Measurements from ENCODE around the gene WDR87.
"Not testable (repeated sequence)": the region's sequence is repeated elsewhere in the genome, so short reads cannot be mapped to it uniquely, and the experiment has no call there.

The WDR87 gene

DNA sequence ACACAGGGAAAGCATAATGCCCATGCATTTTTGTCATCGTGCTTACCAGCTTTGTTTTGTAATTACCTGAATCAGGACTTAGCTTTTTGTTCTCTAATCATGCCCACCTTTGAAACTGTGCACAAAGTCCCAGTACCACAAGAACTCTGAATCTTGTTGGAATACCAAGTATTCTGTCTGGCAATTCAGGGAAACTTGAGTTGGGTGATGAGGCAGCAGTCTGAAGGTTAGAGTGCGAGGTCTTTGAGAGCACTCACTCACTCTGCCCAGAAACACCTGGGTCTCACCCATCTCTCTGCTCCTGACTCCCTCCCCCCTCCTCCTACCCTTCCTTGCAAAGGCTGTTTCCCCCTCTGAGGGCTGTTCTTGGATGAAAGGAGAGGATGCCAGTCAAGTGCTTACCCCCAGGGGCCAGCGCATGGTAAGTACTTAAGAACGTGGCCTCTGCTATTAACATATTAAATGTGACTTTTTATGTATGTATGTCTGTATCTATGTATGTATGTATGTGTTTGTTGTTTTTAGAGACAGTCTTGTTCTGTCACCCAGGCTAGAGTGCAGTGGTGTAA lies 23.0 kb upstream of the WDR87 start:
- no peak for DNase-seq

DNA sequence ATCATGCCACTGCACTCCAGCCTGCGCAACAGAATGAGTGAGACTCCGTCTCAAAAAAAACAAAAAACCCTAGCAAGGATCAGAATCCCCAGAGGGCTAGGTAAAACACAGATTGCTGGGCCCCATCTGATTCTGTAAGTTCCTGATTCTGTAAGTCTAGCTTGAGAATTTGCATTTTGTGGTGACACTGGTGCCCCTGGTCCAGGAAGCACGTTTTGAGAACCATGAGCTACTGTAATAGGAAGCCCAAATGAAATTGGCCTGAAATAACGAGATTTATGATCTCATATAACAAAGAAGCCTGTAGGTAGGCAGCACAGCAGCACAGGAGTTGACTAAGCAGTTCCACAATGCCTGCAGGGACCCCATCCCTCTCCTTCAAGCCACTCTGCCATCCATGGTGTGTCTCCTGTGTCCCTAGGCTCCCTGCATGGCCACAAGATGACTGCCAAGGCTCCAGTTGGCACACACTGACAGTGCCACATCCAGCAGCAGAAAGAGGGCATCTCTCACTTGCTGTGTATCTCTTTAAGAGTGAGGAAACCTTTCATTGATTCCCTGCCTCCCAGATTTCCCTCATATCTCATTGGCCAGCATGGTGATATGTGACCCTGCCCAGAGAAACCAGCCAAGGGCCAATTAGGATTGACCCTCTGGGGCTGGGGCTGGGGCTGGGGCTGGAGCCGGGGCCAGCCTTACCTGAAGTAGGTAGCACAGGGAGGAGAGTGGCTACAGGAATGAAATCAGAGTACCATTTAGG lies 22.3 kb upstream of the WDR87 start:
- no peak for DNase-seq

DNA sequence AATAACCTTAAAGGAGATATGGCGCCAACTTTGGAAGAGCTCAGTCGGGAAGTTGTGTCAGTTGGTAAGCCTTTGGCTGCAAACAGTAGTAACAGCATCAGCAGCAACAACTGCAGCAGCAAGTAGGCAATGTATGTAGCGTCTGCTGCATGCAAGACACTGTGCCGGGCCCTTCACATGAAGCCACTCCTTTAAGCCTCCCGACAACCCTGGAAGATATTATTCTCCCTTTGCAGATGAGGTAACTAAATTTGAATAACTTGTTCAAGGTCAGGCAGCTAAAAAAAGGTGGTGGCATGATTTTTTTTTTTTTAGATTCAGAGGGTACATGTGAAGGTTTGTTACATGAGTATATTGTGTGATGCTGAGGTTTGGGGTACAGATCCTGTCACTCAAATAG lies 20.3 kb upstream of the WDR87 start:
- DNase-seq, result no peak

DNA sequence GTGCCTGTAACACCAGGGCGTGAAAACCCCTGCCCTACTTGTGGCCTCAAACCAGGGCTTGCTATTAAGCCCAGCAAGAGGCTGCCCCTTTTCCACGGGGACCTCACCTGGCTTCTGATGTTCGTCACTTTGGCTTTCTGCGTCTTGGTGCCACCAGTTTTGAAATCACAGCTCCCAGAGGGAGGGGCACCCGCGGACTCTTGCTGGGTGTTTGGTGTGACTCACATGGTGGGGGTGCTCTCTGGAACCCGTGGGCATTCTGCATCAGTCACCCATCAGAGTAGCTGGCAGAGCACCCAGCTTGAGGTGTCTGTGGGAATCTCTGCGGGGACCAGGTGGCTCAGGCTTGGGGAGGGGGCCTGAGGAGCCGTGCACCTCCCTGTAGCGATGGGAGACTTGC lies 19.9 kb upstream of the WDR87 start:
- no peak for DNase-seq

DNA sequence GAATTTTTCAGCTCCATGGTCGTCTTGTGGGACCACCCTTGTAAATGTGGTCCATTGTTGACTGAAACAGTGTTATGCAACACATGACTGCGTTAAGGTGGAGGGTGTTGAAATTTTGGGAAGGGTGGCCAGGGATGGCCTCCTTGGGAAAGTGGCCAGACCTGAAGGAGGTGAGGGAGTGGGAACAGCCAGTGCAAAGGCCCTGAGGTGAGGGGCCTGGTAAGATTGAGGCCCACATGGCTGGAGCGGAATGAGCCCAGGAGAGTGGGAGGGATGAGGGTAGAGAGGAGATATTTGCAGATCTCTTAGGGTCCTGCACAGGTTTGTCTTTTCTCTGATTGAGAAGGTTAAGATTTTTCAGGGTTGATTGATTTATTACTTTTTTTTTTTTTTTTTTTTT lies 18.8 kb upstream of the WDR87 start:
- no peak for DNase-seq

DNA sequence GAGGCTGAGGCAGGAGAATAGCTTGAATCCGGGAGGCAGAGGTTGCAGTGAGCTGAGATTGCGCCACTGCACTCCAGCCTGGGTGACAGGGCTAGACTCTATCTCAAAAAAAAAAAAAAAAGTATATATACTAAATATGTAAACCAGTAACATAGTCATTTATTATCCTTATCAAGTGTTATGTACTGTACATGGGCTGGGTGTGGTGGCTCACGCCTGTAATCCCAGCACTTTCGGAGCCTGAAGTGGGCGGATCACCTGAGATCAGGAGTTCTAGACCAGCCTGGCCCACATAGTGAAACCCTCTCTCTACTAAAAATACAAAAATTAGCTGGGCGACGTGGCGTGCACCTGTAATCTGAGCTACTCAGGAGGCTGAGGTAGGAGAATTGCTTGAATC lies 18.2 kb upstream of the WDR87 start:
- not testable (repeated sequence) for DNase-seq

DNA sequence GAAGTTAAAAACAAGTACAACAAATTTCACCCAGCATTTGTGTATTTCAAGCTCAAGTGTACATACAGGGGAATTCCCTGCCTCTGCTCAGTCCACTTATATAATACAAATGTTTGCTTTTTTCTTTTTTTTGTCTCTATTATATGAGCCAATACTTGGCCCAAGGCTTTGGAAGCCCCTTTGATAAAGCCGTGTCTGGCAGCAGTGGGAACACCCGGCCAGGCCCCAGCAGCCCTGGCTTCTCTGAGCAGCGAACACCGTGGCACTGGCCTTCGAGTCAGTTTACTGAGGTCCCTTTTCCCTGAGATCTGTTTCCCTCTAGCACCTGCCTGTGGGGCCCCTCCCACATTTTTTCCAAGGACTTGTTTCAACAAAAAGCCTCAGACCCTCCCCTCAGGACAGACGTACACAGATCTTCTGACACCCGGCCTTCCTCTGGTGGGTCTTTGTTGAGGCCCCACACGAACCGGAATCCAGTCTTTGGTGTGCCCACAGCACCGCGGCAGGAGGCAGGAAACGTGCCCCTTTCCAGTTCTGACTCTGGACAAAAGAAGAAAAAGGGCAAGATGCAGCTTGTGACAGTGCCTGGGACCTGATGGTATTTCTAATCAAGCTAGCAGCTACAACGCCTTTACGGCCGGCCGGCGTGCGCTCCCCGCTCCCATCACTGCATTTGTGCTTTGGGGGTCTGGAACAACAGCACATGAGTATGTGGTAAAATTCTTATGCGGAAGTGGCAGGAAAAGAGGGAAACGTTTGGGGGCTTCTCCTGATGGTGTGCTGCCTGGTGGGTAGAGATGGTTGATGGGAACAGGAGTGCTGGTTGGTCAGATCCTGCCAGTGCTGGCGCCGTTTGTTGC lies 14.4 kb upstream of the WDR87 start:
- DNase-seq, result no peak

DNA sequence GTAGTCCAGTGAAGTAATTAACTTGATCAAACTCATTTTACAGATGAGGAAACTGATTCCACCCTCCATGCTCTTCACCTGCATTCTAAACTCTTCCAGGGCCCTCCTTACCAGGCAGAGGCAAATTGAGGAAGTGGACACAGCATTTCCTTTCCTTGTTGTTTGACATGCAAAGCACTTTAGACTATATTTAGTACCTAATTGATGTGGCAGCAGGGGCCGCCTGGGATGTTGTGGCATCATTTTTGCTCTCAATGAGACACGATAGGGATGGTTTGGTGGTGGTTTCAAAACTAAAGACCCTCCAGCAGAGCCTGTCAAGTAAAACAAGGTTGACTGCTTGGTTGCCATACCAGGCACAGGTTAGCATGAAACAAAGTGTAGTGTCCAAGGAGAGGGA lies 8.5 kb upstream of the WDR87 start:
- DNase-seq, result no peak

DNA sequence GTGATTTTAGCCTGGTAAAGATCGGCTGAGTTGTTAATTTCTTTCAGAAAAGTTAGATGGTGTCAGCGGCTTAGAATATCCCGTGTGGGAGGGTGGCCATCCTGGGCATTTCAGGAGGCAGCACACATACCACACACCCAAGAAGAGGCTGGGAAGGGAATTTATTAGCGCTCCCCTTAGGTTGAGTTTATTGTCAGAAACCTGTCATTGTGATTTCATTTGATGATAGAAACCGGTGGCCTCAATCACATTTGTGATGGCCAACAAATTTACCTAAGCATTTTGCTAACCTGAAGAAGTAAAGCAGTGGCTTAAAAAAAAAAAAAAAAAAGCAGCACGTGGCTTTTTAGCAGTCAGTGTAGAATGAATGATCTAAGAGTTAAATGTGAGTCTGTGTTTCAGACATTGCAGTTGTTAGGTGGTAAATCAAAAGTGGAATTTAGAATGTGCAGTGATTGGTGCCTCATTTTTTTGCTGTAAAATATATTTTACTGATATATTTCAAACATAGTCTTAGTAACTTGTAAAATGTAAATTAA lies 3.3 kb upstream of the WDR87 start:
- no peak for DNase-seq

DNA sequence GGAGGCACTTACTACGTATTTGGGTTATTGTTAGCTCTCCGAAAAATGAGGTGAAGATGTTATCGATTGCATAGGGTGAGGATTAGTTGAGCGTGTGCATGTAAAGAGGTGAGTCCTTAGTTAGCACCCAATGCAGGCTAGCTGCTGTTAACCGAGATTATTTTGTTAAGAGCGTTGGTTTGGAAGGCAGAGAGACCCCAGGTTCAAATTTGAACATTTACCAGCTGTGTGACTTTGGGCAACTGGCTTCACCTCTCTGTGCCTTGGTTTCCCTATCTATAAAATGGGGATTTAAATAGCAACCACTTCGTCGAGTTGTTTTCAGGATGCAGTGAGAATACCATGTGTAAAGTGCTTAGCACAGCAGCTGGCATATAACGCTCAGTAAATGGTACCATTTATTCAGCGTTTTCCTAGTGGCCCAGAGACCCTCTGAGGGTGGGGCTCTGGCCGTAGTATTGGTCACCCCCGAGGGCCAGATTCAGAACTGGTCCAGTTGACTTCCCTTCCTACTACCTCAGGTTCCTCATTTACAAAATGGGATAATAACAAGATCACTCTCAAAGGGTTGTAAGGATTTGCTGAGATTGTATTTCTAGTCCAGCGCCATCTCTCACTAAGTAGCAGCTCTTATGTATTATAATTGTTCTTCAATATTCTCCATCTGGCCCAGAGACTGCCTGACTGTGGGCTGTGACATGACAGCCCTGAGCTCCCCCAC lies 1.5 kb upstream of the WDR87 start:
- DNase-seq, result no peak

DNA sequence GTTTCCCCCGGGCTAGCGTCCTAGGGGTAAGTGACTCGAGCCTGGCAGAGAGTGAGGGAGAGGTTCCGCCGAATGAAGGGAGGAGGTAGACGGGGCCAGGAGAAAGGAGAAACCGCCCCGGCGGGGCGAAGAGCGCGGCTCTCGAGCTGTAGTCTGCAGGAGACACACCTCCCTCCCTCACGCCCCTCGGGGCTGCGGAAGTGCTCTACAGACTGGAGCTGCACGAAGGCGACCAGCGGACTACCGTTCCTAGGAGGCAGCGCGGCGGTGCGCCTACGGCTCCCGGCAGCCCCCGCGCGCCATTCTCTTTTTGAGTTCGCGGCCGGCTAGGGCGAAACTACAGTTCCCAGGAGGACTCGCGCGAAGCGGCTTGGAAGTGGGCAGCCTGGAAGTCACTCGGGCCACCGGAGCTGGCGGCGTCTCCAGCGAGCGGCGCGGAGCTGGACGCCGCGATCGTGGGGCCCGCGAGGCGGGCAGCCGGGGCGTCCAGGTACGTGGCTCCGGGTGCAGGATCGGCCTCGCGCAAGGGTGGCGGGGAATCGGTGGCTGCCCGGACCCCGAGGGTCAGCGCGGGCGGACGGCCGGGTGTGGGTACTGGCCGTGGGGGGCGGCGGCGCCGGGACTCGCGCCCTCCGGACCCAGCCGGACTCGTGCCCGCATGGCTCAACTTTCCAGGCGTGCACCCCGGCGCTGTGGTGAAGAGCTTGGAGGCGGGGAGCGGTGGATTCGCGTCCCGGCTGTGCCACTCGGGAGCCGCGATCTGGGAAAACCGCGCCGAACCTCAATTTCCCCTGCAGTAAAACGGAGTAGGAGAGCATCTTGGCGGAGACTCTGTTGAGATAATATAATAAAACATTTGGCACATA lies 708 bp upstream of the WDR87 start, which contains the start of gene SIPA1L3:
Gene SIPA1L3 (plus strand): TSS at position 340 of the 866 bp plus-strand sequence. CDS start 174,358 bp downstream, outside the sequence.
- DNase-seq, result peak; percentile 93

DNA sequence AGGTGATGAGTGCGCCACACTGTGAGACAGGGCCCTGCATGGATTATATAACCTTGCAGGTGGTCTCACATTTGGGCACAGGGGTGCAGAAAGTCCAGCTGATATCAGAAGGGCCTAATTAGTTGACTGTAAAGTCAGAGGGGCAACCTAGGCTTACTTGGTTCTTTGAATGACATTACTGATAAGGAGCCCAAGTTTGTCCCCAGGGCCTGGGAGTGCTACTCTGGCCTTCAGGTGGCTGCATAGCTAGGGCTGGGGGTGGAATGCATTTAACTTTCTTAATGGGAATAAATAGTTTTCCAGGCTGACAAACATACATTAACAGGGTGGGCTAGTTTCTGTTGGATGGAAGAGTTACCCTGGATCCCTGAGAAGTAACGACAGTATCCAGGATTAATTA lies 3.3 kb downstream of the WDR87 start:
- DNase-seq, result no peak

DNA sequence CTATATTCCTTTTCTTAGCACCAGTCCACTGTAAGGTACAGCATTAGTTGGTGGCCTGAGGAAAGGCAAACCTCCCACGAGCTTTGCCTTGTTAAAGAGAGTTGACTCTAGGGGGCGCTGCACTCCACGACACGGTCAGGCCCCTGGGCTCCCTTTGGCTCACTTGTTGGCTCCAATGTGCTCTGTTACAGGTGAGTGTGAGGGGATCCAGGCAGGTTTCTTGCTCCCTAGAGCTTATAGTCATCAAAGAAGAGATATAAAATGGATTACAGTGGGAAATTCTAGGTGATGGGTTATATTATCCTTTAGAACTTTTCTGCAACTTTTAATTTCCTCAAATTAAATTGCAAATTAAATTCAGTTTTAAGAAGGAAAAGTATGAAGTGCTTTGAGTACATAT lies 3.7 kb downstream of the WDR87 start:
- peak; percentile 81 for DNase-seq

DNA sequence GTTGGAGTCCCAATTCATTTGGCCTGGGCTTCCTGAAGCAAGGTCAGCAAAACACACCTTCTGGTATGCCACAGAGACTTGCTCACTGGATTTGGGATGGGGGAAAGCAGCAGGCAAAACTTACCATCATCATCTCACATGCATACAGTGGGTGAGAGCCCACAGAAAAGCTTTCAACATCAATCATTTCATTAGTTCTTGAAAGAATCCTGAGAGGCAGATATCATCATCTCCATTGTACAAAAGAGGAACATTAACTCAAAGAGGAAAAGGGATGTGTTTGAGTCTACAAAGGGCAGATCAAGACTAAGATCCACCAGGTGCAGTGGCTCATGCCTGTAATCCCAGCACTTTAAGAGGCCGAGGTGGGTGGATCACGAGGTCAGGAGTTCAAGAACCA lies 6.4 kb downstream of the WDR87 start:
- no peak for DNase-seq

DNA sequence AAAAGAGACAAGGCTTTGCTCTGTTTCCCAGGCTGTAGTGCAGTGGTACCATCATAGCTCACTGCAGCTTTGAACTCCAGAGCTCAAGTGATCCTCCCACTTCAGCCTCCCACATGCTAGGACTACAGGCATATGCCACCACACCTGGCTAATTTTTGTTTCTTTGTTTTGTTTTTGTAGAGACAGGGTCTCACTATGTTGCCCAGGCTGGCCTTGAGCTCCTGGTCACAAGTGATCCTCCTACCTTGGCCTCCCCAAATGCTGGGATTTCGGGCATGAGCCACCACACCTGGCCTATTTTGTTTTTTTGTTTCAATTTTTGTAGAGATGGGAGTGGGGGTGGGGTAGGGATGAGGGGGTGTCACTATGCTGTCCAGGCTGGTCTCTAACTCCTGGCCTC lies 6.9 kb downstream of the WDR87 start:
- DNase-seq, result no peak

DNA sequence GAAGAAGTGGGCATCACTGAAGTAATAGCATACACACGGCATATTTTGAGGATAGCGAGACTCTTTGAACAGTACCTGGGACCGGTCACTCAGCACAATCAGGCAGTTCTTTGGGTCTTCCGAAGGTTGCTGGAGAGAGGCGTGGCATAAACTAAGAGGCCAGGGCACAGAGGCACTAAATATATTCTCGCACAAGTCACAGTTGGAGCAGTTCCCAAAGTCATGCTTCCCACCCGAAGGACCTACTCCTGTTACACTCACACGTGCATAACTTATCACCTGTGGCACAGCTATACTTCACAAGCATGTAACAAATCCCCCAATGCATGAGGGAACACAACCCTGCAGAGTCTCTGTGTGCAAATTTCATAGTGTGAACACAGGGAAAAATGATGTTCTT lies 10.2 kb downstream of the WDR87 start:
- no peak for DNase-seq

DNA sequence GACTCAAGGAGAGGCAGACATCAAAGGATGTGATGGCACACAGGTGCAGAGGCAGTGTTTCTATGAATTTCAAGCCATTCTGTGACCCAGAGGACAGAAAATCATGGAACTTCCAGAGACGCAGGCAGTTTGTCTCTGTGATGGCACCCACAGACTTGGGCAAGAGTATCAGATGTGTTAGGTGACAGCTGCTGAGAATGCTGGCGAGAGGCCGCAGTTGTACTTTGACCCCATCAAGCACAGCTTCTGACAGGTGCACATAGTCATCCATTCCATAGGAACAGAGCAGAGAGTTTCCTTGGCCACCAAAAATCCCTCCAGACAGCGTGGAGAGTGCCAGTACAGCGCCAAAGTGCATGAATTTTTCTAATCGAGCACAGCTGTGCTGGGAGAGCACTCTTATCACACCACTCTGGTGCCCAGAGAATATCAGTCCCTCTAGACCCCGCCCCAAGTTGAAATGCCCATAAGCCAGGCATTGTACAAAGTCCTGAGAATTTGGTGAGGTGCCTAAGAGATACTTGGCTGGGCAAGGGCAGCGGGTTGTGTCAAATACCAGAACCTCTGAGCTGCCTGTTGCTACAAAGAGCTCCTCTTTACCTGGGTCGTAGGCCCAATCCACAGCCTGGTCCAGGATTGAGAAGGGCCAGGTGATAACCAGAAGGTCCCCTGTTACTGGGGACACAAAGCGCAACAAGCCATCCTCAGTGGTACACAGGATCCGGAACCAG lies 12.4 kb downstream of the WDR87 start:
- DNase-seq, result no peak

DNA sequence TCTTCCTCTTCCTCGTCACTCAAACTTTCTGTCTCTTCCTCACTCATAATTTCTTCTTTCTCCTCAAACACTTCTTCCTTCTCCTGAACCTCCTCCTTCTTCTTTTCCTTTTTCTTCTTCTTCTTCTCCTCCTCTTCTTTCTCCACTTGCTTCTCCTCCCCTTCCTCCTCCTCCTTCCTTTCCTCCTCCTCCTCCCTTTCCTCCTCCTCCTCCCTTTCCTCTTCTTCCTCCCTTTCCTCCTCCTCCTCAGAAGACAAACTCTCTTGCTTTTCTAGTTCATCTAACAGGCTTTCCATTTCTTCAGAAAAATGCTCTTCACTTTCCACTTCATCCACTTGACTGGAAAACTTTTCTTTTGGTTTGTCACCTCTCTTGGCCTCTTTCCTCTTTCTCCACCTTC lies 19.8 kb downstream of the WDR87 start:
- DNase-seq, result no peak

DNA sequence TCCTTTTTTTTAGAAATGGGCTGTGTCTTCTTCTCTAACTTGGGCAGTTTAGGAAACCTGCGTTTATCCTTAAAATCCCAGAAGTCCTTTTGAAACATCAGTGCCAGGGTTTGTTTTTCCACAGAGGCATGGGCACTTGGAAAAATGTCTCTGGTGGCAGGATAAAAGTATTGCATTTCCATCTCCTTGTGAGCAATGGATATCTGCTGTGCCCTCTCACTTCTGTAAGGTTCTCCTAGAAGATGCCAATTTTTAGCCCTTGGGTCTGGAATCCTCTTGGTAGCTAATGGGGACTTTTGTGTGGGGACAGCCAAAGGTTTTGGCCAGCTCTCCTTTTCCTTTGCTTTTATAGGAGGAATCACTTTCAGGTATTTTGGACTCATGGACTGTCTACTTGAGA lies 21.0 kb downstream of the WDR87 start:
- no peak for DNase-seq

DNA sequence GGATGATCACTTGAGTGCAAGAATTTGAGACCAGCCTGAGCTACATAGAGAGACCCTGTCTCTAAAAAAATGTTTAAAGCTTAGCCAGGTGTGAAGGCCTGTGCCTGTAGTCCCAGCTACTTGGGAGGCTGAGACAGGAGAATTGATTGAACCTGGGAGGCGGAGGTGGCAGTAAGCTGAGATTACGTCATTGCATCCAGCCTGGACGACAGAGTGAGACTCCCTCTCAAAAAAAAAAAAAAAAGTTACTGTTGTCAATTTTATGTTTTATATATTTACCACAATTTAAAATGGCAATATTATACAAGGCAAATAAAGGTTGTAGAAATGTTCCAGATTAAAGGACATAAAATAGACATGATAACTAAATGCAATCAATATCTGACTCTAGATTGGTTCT lies 29.2 kb downstream of the WDR87 start:
- DNase-seq, result no peak

DNA sequence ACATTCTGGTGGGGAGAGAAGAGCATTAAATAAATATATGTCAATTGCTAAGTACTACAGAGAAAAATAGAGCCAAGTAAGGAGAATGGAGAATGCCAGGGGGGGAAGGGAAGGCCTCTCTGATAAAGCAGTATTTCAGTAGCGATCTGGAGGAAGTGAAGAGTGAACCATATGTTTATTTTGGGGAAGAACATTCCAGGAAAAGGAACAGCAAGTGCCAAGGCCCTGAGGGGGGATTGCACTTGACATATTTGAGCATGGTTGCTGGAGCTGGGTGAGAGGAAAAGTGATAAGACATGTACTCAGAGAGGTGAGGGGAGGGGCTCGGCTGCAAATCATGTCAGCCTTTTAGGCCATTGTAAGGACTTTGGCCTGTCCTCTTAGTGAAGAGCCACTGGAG lies 30.4 kb downstream of the WDR87 start:
- DNase-seq, result no peak

All from CD4-positive, alpha-beta T cell treated with Interleukin-21 for 1 hour (primary cell).